Panc1 (cell line): ENCODE data around the gene SYT1.

Experiments
- CTCF ChIP-seq: fragments of 450-650 bp; IDR thresholded peaks from 2 replicates; pipeline ENCODE4 v1.5.1; 2017; ENCODE audit warnings: mild to moderate bottlenecking
- POLR2AphosphoS5 ChIP-seq: IDR thresholded peaks from 2 replicates; pipeline ENCODE4 v1.6.1; 2012; ENCODE audit warnings: mild to moderate bottlenecking, low read depth, low read length, moderate library complexity

- TF ChIP-seq CTCF: no peak
- no peak for TF ChIP-seq POLR2AphosphoS5
These were observed 549.2 kb downstream of the SYT1 start for GRCh38 chr12:79413796-79414195.
